GM18951 (cell line): ENCODE measurements around the gene PLA2G2F.

Source experiments
- POLR2A ChIP-seq: IDR thresholded peaks from 4 replicates; pipeline ENCODE4 v1.6.1; 2011; ENCODE audit warnings: mild to moderate bottlenecking; ENCODE audit not compliant: insufficient read length, insufficient read depth; ENCODE audit errors: extremely low read depth
- in situ Hi-C: fragments of 300-500 bp; cut with MboI; formaldehyde crosslinking; loops from one replicate; pipeline ENCODE4 v1.12.0; 2022; ENCODE audit warnings: low sequenced_read_pairs, mixed read lengths, inconsistent platforms; ENCODE audit not compliant: unreplicated experiment

Gene PLA2G2F

DNA sequence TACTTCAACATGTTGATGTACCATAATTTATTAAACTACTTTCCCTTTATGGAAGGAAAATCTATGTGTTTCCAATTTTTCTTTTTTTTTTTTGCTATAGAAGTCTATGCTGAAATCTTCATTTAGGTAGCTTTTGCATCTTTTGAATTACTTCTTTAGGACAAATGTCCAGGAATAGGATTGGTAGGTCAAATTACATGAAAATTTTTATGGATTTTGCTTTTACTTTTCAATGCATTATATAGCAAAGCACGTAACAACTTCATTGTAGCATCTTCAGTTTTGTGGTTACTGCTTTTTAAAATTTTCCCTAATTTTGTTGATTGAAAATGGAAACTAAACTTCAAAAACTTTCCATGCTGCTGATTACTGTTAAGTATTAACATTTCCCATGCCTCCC is 59.2 kb downstream of the PLA2G2F start:
- in situ Hi-C loops = no loop called here
- TF ChIP-seq POLR2A = no peak

DNA sequence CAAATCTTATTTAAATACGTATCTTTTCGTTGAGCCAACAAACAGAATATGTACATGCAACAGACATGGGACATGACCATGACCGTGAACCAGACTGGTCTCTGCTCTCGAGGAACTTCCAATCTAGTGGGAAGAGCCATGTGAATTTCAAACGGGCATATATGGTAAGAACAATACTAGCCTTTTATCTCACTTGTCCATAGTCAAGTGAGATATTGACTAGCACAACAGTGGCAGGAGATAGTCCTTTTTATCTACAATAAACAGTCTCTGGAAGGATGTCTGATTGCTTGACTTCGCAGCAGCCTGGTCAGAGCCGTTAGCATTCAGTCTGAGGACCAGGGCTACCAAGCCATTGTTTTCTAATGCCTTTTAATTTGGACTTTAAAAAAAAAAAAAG is 59.8 kb downstream of the PLA2G2F start:
- in situ Hi-C loops = no loop called here
- no peak for TF ChIP-seq POLR2A

DNA sequence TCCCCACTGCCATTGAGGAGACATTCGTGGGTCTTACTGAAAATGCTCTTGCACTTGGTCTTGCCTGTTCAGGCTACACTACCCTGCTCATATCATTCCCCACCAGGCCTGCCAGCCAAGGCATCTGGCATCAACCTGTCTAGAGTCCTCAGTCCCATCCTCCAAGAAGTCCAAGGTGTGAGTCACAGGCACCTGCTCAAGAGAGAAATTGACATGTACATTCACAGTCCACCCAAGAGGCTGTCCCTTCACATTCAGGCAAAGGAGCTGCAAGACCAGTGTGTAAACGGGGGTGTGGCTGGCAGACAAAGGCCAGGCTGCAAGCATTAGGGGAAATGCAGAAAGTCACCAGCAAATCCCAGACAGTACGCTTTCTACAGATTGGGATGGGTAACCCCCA is 60.3 kb downstream of the PLA2G2F start:
- TF ChIP-seq POLR2A = no peak
- in situ Hi-C loops = no loop called here

DNA sequence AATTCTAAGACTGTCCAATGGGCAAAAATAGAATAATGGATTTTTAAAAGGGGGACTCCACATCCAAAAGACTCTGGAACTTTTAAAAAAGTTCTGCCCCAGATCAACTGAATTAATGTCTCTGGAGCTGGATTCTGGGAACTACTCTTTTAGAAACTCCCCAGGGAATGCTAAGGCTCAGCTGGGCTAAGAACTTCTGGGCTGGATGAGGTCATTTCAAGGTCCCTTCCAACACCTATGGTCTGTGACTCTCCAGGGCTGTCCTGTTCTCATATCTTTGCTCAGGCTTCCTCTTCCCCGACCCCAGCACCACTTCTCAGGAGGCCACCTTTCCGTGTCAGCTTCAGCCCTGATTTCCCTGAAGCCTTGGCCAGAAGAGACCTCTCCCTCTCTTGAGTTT is 60.7 kb downstream of the PLA2G2F start:
- in situ Hi-C loops = no loop called here
- TF ChIP-seq POLR2A = no peak
